Measurements from ENCODE around the gene PRDM13. TPM values are rescaled to one million over a fixed set of nuclear protein-coding genes. Genes with fewer than 3 reads are reported as not detected.

PRDM13 gene
- total RNA-seq, 1 donor from 2014 or later, result 1.2 TPM

- peak; percentile 45 for DNase-seq (ENCODE audit: low spot score)
These were observed 3.0 kb upstream of the PRDM13 start for GRCh38 chr6:99603421-99604165.

GRCh38 chr6:99604166-99605073, 2.2 kb upstream of the PRDM13 start:
- DNase-seq (ENCODE audit: low spot score), result no peak

GRCh38 chr6:99605074-99605734, 1.4 kb upstream of the PRDM13 start:
- DNase-seq (ENCODE audit: low spot score), result no peak

- DNase-seq (ENCODE audit: low spot score), result no peak
These were observed 550 bp upstream of the PRDM13 start for GRCh38 chr6:99605911-99606655.

GRCh38 chr6:99607416-99608036, 893 bp downstream of the PRDM13 start:
- DNase-seq (ENCODE audit: low spot score), result no peak

- no peak for DNase-seq (ENCODE audit: low spot score)
These were observed 1.6 kb downstream of the PRDM13 start for GRCh38 chr6:99608059-99608885.

GRCh38 chr6:99608886-99609482, 2.4 kb downstream of the PRDM13 start:
- DNase-seq (ENCODE audit: low spot score), result no peak

GRCh38 chr6:99609905-99610489, 3.4 kb downstream of the PRDM13 start:
- no peak for DNase-seq (ENCODE audit: low spot score)

- DNase-seq (ENCODE audit: low spot score), result no peak
These were observed 4.5 kb downstream of the PRDM13 start for GRCh38 chr6:99611148-99611547.

GRCh38 chr6:99612551-99613408, 6.1 kb downstream of the PRDM13 start:
- DNase-seq (ENCODE audit: low spot score), result no peak

- DNase-seq (ENCODE audit: low spot score), result peak; percentile 43
These were observed 6.7 kb downstream of the PRDM13 start for GRCh38 chr6:99613409-99613704.

GRCh38 chr6:99613705-99614429, 7.2 kb downstream of the PRDM13 start:
- DNase-seq (ENCODE audit: low spot score), result no peak

GRCh38 chr6:99614430-99615186, 8.0 kb downstream of the PRDM13 start:
- DNase-seq (ENCODE audit: low spot score), result no peak

- DNase-seq (ENCODE audit: low spot score), result no peak
These were observed 10.5 kb downstream of the PRDM13 start for GRCh38 chr6:99617131-99617530.

GRCh38 chr6:99618649-99619408, 12.2 kb downstream of the PRDM13 start:
- DNase-seq (ENCODE audit: low spot score), result no peak

GRCh38 chr6:99619409-99619762, 12.8 kb downstream of the PRDM13 start:
- DNase-seq (ENCODE audit: low spot score), result no peak

Data from umbilical cord (tissue), 2 donors.